Fibroblast of skin of scalp (primary cell): ENCODE measurements around the gene SLCO3A1.

Experiments
- DNase-seq: peaks from one replicate; pipeline ENCODE4 v3.0.0-alpha.2; 2013

The SLCO3A1 gene

DNA sequence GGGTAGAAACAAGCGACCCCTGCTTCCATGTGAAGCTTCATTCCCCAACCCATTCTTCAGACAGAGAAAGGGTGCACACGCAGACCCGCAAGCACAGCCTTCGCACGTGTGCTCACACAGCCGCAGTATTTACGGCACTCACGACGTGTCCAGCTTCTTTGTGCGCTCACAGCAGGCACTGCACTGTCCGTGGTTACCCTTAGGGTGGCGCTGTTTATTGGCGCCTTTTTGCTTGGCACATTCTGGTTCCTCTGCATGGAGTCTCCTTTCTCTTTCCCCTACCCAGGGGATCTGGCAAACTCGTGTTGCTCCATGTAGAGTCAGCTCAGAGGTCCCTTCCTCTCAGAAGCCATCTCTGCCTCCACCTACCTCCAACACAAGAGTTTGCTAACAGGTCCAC lies 115.1 kb downstream of the SLCO3A1 start:
- no peak for DNase-seq

DNA sequence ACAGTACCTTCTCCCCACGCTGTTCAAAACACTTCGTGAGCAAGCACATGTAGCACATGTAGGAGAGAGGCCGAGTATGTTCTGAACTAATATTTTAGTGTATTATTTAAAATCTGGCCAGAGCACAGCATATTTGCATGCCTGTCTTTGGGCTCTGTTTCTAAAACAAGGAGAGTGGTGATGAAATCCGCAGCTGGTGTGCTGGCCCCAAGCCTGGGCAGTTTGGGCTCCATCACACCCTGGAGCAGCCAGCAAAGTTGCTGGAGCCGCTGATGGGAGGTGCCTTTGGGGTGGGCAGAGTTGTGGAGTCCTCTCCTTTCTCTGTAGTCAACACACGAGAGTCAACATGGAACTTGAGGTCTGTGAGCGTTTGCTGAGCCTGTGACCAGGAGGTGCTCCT lies 116.6 kb downstream of the SLCO3A1 start:
- no peak for DNase-seq

DNA sequence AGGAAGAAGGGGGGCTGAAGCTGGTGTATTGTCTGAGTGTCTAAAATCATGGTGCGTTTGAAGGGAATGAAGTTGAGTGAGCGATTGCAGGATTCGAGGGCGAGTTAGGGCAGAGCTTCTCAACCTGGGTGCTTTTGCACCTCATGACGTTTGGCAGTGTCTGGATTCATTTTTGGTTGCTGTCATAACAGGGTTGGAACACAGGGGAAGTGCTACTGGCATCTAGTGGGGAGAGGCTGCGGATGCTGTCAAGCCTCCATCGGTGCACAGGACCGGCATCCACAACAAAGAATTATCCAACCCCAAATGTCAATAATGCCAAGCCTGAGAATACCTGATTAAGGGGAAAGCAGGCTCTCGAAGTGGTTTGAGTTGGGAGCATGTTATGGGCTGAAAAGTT lies 120.0 kb downstream of the SLCO3A1 start:
- no peak for DNase-seq

DNA sequence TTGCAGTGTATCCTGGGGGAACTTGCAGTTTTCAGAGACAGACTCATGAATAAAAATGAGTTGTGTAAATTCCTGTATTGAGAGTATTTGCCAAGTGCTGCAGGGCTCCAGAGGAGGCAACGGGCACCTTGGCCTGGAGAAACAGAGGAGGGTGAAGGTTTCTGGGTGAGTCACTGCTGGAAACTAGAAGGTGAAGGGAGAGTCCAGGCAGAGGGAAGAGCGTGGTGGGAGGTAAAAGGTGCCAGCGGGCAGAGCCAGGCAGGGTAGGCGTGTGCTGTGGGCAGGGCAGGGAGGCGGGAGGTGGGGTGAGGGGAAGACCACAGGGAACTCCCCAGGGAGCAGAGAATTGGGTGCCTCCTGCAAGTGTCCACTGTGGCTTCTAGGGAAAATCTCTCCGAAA lies 120.8 kb downstream of the SLCO3A1 start:
- DNase-seq, result no peak

DNA sequence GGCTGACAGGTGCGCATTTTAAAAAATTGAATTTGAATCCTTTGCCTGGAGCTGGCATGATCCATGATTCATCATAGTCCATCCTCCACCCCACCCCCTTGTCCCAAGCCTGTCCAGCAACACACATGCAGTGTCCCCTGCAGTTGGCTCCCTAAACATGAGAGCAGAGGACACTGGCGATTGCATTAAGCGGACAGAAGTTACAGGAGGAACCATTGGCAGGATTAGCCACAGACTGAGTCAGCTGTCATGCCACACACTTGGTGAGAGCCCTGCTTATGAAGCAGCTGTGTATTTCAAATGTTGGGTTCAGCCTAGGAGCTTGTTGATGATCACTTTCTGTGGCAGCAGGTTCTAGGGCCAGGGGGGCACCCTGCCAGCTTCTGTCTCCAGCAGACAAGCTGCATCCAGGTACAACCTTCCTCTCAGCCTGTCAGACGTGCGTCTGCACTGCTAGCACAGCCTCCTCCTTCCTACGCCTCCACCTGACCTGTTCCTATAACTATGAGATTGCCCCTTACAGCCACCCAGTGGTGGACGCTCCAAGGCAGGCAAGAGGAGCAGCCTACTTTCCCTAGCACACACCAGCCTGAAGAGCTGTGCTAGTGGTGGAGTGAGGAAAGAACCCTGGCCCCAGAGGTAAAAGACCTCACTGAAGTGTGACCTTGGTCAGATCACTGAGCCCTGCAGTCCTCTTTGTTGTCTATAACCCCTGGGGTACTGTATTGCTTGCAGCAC lies 121.9 kb downstream of the SLCO3A1 start:
- DNase-seq, result no peak

DNA sequence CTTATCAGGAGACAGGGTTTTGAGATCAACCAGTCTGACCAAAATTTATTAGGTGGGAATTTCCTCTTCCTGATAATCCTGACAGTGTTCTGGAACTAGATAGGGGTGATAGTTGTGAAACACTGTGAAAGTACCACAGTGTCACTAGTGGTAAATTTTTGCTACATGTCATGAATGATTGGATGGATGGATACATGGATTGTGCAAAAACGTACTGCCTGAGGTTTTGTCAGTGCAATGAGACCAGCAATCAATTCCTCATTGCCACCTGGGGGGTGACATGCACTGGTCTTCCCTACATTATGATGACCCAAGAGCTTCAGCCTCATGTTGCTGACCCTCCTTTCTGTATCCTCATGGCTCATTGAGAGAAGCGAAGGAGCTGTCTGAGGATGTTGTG lies 123.5 kb downstream of the SLCO3A1 start:
- DNase-seq, result no peak

DNA sequence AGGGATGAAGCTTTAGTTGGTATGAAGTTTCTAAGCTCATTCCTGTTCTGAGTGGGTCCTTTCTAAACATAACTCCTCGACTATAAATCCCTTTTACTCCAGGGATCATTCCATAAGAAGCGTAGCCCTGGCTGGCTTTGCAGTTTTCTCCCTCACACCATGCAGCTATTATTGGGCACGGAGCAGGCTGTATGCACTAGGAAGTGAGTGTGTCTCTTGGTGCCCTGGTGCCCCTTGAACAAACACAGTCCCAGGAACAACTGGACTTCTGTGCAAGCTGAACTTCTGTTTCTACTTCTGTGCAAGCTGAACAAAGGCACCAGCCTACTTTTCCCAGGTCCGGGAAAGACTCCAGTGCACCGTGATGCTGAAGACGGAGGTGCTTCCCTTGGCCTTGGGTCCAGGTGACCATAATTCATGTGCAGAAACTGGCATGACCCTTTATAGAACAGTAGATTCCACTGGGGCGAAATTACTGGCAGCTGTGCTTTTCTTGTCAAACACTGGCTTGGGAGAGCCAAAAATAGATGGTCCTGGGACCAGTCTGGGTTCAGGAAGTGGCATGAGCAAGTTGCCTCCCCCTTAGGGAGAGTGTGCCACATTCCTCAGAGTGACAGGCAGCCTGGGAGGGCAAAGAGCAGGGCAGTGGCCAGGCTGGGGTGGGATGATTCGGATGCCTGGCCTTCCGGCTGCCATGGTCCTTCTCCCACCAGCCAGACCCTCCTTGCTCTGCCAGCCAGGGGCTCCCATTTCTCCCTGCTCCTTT lies 127.2 kb downstream of the SLCO3A1 start:
- DNase-seq, result no peak

DNA sequence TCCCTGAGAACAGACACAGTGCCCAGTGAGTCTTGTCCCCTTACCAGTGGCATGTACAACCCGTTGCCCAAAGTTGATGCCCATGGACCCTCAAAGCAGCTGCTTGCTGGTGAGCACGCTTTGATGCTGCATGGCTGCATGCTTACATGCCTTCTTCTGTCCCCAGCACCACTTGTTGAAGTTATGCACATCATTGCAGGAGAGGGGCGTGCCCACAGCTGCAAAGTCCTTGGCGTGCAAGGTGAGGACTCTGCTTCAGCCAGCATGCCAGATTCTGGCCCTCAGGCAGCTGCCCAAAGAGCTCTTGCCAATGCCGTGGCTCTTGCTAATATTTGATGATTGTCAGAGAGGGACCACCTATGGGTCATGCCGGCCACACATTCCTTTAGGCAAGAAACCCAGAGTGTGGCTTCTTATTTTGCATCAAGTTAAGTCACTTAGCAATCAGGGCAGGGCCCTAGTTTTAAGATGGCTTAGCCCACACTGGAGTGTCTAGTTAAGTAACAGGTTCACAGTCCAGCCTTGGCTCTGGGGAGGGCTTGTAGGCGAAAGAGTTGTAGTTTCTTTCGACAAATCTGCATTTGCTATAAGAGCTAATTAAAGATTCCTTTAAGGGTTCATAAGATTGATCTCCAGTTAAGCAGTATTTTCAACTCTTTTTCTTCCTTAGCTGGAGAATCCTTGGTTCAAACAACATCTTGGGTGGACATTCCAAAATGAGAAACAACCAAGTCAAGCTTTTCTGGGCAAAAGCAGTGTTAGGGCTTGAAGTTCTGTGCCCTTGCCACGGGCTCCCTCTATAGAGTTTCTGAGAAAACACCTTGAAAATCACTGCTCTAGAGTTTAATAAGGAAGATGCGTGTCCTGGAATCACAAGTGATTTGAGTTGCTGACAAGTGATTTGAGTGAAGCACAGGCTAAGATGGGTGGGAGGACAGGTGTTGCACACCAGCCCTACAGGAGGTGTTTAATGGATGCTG lies 128.6 kb downstream of the SLCO3A1 start:
- no peak for DNase-seq

DNA sequence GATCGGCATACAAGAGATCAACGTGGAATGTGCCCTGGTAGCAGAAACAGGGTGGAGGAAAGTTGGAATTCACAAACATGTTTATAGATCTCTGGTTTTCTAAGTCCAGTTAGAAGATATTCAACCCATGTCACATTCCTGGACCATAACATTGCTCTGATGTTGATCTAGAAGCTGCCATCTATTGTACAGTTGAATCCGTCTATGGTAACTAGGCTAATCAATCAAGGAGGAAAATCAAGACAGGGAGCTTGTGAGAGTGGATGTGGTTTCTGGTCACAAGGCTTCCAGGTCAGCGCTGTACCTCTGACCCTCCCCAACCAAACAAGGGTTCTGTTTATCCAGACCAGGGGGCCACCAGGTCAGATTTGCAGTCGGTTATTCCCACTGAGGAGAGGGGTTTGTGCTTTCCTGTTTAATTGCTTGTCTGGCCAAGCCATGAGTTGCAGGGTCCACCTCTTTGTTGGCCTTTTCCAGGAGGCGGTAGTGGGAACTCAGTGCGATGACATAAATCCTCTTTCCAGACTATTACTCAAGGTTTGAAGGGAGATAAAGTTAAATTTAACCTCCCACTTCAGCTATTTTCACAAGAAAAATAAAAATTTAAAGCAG lies 130.3 kb downstream of the SLCO3A1 start:
- no peak for DNase-seq

DNA sequence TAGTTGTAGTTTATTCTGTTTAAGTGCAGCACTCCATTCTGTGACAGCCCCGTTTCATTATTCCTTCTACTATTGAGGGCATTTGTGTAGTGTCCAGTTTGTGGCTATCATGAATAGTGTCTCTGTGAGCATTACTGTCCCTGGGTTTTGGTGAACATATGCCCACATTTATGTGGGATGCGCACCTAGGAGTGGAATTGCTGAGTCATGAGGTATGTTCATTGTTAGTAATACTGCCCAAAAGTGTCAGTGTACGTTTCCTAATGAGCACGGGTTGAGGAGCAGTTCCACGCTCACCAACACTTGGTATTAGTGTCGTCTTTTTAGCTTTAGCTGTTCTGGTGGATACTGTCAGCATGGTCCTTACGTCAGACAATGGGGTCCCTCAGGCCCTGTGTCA lies 131.8 kb downstream of the SLCO3A1 start:
- DNase-seq, result no peak

DNA sequence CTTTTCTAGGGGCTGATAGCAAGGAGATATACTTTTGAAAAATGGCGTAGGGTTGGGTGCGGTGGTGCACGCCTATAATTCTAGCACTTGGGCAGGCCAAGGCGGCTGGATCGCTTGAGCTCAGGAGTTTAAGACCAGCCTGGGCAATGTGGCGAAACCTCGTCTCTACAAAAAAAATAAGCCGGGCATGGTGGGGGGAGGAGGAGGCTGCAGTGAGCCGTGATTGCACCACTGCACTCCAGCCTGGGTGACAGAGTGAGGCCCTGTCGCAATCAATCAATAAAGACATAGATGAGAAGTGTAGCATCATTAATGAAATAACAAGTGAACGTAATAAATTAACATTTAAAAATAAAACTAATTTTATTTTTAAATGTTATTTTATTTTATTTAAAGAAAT lies 134.6 kb downstream of the SLCO3A1 start:
- DNase-seq, result no peak

DNA sequence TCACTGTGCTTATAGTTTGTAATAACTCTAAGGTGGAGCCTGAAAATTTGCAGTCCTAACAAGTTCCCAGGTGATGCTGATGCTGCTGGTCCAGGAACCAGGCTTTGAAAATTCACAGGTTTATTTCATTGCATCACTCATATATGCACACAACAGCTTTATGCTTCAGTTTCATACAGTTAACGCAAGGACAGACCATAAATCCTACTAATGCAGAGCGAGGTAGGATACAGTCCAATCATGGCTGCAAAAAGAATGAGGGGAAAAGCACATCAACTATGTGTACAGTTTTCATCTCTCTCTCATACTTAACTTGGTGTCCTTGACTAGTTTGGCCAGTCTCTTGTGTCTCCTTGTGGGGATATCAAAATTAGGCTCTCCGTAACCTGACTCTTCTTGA lies 135.1 kb downstream of the SLCO3A1 start:
- DNase-seq, result no peak

DNA sequence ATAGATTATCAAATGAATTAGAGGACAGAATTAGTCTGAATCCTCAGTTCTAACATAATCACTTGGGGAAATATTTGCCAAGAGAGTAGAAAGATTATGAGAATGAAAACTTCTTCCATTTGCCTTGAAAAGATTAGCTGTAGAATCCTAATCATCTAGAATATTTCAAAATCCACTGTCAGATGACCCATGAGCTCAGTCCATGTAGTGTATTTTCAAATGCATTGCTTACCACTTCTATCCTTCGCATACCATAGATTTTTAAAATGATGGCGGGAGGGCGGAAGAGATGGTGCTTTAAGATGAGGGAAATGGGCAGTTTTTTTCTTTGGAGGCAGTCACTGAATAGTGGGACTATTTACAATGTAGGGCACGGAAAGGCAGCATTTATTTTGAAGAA lies 136.3 kb downstream of the SLCO3A1 start:
- no peak for DNase-seq

DNA sequence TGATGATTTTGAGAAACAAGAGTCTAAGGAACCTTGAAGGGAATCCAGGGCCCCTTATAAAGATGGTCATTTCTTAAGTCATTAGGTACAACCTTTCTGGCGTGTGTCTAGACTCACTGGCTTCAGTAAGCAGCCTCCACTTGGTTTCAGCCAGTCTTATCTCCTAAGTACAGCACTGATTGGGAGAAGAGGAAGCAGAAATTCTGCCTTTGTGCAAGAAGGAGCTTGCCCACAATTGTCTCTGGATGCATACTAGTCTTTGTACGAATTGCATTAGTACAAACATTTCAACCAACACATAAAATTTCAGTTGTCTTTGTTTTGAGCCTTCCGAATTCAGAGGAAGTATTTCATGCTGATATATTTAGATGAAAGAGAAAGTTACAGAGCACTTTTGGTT lies 139.4 kb downstream of the SLCO3A1 start:
- DNase-seq, result no peak

DNA sequence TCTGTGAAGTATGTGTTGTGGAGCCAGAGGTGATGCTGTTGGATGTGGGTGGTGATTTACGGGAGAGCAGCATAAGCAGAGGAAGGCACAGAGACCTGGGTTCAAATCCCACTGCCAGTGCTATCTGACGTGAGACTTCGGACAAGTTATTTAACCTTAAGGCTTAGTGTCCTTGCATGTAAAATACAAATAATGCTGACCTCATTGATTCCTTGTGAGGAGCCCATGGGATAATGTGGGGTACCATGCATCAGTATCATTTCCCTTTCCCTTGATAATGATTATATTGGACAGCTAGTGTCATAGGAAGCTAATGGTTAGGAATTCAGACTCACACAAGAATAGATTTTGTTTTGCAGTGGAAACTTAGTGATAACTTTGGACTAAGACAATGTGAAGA lies 141.6 kb downstream of the SLCO3A1 start:
- no peak for DNase-seq

DNA sequence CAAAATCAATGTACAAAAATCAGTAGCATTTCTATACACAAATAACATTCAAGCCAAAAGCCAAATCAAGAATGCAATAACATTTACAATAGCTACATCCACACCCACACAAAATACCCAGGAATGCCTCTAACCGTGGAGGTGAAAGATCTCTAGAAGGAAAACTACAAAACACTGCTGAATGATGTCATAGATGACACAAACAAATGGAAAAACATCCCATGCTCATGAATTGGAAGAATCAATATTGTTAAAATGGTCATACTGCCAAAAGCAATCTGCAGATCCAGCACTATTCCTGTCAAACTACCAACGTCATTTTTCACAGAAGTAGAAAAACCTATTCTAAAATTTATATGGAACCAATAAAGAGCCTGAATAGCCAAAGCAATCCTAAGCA lies 143.7 kb downstream of the SLCO3A1 start:
- no peak for DNase-seq

DNA sequence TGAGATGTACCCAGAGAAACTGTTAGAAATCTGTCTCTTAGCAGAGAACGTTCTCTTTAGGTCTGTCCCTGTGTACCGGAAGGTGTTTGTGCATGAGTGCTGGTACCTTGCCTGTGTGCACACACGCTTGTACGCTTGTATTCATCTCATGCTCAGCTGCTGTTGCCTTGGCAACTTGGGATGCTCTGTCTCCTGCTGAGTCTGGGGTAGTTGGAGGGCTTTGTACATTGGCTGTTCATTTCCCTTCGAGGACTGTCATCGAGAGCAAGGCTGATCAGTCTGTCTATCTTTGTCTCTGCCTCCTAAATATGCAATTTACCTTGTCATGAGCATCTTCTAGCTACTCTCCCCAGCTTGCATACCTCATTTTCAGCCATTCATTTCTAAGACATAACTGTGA lies 147.2 kb downstream of the SLCO3A1 start:
- no peak for DNase-seq

DNA sequence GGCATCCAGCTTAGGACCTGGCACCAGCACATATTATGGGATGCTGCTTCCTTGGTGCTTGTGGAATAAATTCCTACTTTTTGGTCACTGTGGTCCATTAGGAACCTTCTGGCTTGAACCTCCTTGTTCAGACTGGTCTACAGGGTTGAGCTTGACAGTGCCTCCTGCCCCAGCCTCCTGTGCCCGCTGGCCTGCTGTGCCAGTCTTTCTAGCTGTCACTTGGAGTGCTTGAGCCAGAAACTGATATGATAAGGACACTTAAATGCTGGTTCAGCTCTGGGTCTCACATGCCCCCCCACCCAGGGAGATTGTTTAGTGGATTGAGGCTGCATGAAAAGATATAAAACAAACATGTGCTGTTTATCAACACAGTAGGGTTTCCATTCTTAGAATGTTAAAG lies 147.8 kb downstream of the SLCO3A1 start:
- no peak for DNase-seq

DNA sequence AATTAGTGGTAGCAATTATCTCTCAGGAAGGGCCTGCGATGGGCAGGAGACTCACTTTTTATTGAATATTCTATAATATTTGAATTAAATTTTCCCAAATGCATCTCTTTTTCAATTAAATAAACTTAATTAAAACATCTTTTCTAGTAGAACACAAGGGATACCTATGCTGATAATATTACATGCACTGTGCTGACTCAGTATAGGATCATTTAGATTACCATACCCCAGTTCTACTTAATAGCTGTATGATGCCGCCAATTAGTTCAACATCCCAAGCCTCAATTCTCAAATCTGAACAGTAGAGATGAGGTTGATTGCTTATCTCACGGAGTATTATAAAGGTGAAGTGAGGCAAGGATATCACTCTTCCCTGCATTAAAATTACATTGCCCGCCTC lies 149.2 kb downstream of the SLCO3A1 start:
- no peak for DNase-seq

DNA sequence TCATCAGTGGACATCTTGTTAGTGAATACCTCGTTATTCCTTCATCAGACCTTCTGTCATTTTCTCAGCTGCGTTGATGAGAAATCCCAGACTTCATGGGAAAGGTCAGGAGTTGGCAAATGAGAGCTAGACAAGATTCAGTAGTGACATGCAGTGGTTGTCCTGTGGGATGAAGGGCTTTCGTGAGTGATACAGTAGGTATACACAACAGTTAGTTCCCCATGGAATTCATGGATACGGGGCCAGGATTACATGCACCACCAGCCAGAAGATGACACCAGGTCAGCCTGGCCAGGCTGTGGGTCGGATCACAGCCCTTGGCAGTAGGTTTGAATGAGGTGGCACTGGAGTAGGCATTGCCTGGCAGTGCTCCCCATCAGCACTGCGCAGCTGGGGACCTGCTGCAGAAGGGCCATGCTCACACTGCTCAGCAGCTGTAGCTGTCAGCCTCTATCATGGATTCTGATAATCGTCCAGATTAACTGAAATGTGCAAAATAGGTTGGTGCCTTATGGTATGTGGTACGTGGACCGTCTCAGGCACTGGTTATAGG lies 150.1 kb downstream of the SLCO3A1 start:
- no peak for DNase-seq

DNA sequence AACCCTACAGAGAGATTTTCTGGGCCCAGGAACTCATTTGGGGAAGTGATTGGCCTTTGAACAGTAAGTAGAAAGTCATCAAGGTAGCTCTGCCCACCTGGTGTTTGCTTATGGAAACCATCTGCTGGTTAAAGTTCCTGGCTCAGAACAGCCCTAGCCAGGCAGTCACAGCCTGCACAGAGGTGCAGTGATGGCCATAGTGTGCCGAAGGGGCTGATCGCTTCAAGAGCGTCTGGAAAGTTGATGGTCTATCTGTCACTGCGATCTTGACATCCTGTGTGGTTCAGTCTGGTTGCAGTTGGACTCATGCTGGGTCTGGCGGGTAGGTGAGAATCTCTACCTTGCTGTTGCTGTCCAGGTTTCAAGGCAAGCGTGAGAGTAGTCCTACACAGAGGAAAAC lies 151.6 kb downstream of the SLCO3A1 start:
- DNase-seq, result no peak
